ENCODE measurements around the gene FXYD1.

Gene FXYD1

DNA sequence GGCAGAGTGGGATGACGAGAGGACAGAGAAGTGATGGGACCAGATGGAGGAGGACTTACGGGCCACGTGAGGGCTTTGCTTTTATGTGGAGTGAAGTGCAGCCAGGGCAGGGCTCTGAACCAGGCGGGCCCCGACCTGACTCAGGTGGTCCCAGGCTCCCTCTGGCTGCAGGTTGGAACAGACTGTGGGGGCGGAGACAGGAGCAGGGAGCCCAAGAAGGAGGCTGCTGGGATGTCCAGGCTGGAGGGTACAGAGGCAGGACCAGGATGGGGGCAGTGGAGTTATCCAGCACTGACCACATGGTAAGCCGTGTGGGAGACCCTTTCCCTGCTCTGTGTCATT lies 18.0 kb downstream of the FXYD1 start:
- FAIRE-seq, result no peak
- DNase-seq (ENCODE audit: insufficient read length, low spot score), result no peak

DNA sequence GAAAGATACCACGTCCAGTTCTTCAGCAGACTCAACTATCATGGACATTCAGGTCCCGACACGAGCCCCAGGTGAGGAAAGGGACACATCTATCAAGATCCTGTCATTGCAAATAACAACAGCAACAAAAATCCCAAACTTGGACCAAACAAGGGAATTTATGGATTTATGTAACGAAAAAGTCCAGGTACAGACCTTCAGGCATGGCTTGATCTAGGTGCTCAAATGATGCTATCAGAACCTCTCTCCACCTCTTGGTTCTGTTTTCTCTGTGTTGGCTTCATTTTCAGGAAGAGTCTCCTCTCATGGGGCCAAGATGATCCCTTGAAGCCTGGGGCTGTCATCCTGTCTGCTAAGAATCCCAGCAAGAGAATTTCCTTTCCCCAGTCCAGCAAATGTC lies 18.8 kb downstream of the FXYD1 start:
- FAIRE-seq (no peak), DNase-seq (ENCODE audit: insufficient read length, low spot score) (no peak)

DNA sequence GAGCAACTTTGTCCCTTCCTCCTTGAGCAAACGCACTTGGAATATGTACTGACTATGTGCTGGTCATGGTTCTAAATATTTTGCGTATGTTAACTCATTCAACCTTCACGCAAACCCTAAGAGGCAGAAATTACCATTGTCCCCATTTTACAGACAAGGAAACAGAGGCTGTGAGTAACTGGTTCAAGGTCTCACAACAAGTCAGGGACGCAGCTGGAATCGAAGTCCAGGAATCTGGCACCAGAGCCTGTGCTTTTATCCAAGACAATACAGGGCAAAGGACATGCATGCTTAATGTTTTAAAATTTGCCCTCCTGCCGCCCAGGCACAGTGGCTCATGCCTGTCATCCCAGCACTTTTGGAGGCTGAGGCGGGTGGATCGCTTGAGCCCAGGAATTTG lies 21.0 kb downstream of the FXYD1 start:
- no peak for FAIRE-seq
- no peak for DNase-seq (ENCODE audit: insufficient read length, low spot score)

GRCh38 chr19:35160629-35161433 lies 22.2 kb downstream of the FXYD1 start:
- DNase-seq (ENCODE audit: insufficient read length, low spot score) (no peak), FAIRE-seq (no peak)

DNA sequence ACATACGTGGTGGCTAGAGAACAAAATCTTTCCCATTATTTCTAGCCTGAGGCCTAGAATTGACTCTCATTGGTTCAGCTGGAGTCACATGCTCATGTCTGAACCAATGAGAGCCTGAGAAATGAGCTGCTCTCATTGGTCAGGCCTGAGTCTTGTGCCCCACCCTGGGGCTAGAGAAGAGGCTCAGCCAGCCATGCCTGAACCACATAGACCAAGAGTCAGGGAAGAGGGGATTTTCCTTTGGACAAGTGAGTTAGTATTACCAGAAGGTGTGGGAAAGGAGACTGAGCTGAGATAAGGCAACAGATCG lies 22.8 kb downstream of the FXYD1 start:
- DNase-seq (ENCODE audit: insufficient read length, low spot score) (no peak), FAIRE-seq (no peak)

GRCh38 chr19:35162471-35163326 lies 24.1 kb downstream of the FXYD1 start:
- DNase-seq (ENCODE audit: insufficient read length, low spot score) (no peak), FAIRE-seq (no peak)

GRCh38 chr19:35164418-35164817 lies 25.8 kb downstream of the FXYD1 start:
- FAIRE-seq (no peak), DNase-seq (ENCODE audit: insufficient read length, low spot score) (no peak)

- DNase-seq (ENCODE audit: insufficient read length, low spot score), result no peak
Observed at GRCh38 chr19:35165200-35166058, 26.8 kb downstream of the FXYD1 start.

DNA sequence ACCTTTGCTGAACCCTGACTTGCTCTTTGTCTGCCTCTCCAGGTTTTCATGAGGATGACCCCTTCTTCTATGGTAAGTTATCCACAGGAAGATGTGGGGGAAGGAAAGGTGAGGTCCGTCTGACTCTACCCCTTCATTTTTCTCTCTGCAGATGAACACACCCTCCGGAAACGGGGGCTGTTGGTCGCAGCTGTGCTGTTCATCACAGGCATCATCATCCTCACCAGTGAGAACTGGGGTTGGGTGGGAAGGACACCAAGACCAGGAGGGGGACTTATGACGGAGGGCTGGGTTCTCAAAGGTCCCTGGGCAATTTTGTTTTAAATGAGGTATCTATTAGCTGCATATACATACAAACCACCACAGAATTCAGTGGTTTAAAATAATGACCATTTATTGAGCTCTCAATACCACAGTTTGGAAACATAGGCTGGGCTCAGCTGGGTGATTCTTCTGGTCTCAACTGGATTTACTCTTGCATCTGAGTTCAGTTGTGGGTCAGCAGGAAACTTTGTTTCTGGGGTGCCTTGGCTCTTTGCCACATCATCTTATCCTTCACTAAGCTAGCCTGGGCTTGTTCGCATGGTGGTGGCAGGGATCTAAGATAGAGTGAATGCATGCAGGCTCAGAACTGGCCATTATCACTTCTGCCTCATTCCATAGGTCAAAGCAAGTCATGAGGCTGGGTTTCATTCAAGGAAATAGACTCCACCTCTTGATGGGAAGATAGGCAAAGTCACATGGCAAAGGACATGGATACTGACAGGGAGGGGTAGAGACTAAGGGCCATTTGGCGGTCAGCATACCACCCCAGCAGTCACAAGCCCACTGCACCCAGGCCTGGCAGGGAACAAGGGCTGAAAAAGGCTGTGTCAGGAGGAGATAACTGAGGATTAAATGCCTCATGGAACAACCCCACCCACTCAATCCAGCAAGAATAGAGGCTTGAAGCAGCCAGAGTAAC lies 27.8 kb downstream of the FXYD1 start:
- DNase-seq (ENCODE audit: insufficient read length, low spot score) (no peak), FAIRE-seq (no peak)

More at GRCh38 chr19:35165200-35166058, 26.8 kb downstream of the FXYD1 start:
- no peak for FAIRE-seq

- FAIRE-seq (no peak), DNase-seq (ENCODE audit: insufficient read length, low spot score) (no peak)
Observed at GRCh38 chr19:35167251-35168119, 28.9 kb downstream of the FXYD1 start.

GRCh38 chr19:35168196-35168595 lies 29.6 kb downstream of the FXYD1 start:
- FAIRE-seq, result no peak

DNA sequence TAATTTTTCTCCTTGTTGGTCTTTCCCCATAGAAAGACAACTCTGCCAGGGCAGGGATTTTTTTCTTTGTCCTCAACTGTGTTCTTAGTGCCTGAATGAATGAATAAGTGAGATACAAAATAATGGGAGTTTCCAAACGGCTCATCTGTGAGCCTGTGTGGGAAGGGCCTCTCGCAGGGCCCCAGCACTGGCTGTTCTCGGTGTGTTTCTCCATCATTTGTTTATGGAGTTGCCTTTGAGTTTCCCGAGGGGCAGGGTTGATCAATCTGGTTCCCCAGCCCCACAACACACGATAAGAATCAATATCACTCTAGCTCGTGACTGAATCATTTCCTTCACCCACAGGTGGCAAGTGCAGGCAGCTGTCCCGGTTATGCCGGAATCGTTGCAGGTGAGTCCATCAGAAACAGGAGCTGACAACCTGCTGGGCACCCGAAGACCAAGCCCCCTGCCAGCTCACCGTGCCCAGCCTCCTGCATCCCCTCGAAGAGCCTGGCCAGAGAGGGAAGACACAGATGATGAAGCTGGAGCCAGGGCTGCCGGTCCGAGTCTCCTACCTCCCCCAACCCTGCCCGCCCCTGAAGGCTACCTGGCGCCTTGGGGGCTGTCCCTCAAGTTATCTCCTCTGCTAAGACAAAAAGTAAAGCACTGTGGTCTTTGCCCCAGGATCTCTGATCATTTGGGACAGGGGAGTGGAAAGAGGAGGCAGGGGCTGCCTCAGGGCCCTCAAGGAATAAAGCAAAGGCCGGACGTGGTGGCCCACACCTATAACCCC lies 30.8 kb downstream of the FXYD1 start:
- DNase-seq (ENCODE audit: insufficient read length, low spot score) (no peak), FAIRE-seq (no peak)

More at GRCh38 chr19:35168196-35168595, 29.6 kb downstream of the FXYD1 start:
- DNase-seq (ENCODE audit: insufficient read length, low spot score), result no peak

- DNase-seq (ENCODE audit: insufficient read length, low spot score) (no peak), FAIRE-seq (no peak)
Observed at GRCh38 chr19:35170359-35171061, 31.9 kb downstream of the FXYD1 start.

- FAIRE-seq (no peak), DNase-seq (ENCODE audit: insufficient read length, low spot score) (no peak)
Observed at GRCh38 chr19:35171730-35172129, 33.1 kb downstream of the FXYD1 start.

GRCh38 chr19:35174226-35174625 lies 35.6 kb downstream of the FXYD1 start:
- FAIRE-seq, result no peak
- DNase-seq (ENCODE audit: insufficient read length, low spot score), result no peak

DNA sequence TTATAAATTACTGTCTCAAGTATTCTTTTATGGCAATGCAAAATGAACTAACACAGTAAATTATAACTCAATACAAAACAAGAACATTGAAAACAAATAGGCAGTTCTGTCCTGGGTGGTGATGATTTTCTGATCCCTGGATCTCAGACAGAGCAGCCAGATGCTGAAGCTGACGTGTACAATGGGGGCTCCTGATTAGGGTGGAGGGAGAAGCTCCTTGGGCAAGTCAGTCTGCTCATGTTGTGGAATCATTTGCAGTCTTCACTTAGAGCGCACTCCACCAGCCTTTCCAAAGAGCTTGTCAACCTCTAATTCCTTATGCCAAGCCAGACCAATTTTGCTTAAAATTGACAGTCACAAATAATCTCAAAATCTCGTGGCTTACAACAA lies 37.6 kb downstream of the FXYD1 start:
- DNase-seq (ENCODE audit: insufficient read length, low spot score) (no peak), FAIRE-seq (no peak)

DNA sequence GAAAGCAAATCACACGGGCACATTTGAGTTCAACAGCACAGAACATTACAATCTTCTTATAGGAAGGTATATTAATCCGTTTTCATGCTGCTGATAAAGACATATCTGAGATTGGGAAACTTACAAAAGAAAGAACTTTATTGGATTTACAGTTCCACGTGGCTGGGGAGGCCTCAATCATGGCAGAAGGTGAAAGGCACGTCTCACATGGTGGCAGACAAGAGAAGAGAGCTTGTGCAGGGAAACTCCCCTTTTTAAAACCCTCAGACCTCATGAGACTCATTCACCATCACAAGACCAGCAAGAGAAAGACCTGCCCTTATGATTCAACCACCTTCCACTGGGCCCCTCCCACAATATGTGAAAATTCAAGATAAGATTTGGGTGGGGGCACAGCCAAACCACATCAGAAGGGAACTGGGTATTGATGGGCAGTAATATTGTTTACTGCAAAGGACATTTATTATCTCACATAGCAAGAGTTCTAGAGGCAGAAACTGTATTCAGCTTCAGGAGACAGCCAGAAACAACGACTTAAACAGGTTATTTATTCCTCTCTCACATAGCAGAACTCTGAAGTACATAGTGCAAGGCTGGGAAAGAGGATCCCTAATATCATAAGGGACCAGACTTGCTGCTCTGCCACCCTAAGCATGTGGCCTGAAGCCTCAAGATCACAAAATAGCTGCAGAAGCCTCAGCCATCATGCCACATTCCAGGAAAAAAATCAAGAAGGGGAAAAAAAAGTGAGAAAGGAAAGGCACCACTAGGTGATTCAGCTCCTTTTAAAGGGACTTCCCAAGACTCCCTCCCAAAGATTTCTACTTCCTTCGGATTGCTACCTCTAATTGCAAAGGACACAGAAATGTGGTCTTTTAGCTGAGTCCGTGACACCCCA lies 39.0 kb downstream of the FXYD1 start:
- DNase-seq (ENCODE audit: insufficient read length, low spot score) (no peak), FAIRE-seq (no peak)

Measured in HTR-8/SVneo (cell line).